ENCODE results near the gene EXOSC10.

- TF ChIP-seq POLR2A (IDR thresholded peaks at IDR 0.05) (no peak), CTCF (IDR thresholded peaks at IDR 0.05) (no peak)
Measured at GRCh38 chr1:11039351-11040104, 60.1 kb downstream of the EXOSC10 start.

All from esophagus squamous epithelium (tissue), 4 donors.